Esophagus squamous epithelium (tissue), 5 donors: ENCODE measurements around the gene COL28A1. TPM values are rescaled to one million over a fixed set of nuclear protein-coding genes. Genes with fewer than 3 reads are reported as not detected.

ENCODE experiments used
- DNase-seq: peaks from one replicate; lab custom pipeline; 2025; lab: John Stamatoyannopoulos, UW
- H3K27ac ChIP-seq, 4 donors: fragments of 200-600 bp; sonication (generic); one replicate each; pipeline ENCODE4 v1.5.1; 2016 to 2019; ENCODE audit warnings: mild to moderate bottlenecking in 1 of 4
- H3K27me3 ChIP-seq, 4 donors: fragments of 200-600 bp; sonication (generic); 1 replicate in 3 of 4; 2 replicates in 1 of 4; pipeline versions ENCODE4 v1.5.1 to v1.6.0; 2017 to 2021; ENCODE audit warnings: antibody characterized with exemption in 1 of 4
- H3K36me3 ChIP-seq, 3 donors: fragments of 200-600 bp; sonication (generic); one replicate each; pipeline ENCODE4 v1.5.1; 2016 to 2019
- H3K4me1 ChIP-seq, 3 donors: fragments of 200-600 bp; sonication (generic); one replicate each; pipeline ENCODE4 v1.5.1; 2017 to 2019
- H3K4me3 ChIP-seq, 4 donors: fragments of 200-600 bp; sonication (generic); 1 replicate in 3 of 4; 2 replicates in 1 of 4; pipeline ENCODE4 v1.5.1; 2016 to 2019; ENCODE audit warnings: mild to moderate bottlenecking in 2 of 4, moderate library complexity in 1 of 4
- H3K9me3 ChIP-seq, 3 donors: fragments of 200-600 bp; sonication (generic); one replicate each; pipeline ENCODE4 v1.5.1; 2016 to 2019
- POLR2A ChIP-seq, 4 donors: fragments of 450-650 bp; IDR thresholded peaks; one replicate each; pipeline ENCODE4 v1.6.1; 2017; ENCODE audit warnings: antibody characterized with exemption in 4 of 4, mild to moderate bottlenecking in 4 of 4, moderate library complexity in 3 of 4
- WGBS, 2 donors: methylation state at CpG; one replicate each; pipeline ENCODE4 v1.1.5; 2018; 5-methylcytosine and 5-hydroxymethylcytosine counted together
- intact Hi-C: fragments of 100-400 bp; cut with DNase I; formaldehyde crosslinking; loops from one replicate; pipeline ENCODE4 v1.15.0; 2022
- total RNA-seq, 4 donors: library from RNA; depleted of rRNA; stranded (reverse); fragments of >200 nt; gene quantifications; one replicate each; pipeline ENCODE4 v1.1.0, GENCODE V29; 2016
- TF ChIP-seq, protein P1 (sequence below), 6 experiments: fragments of 450-650 bp in 4 of 6; fragments of 200-600 bp in 2 of 6; sonication (generic) in 2 of 6; IDR thresholded peaks; one replicate each; pipeline ENCODE4 v1.5.1; 2016 to 2019; ENCODE audit warnings: antibody characterized with exemption in 6 of 6, mild to moderate bottlenecking in 4 of 6, moderate library complexity in 4 of 6
- donor health status: DM: yes; HTN: yes; CAD: no.

Gene COL28A1
- total RNA-seq, 4 donors from 2014 or later: 0.11 to 3.1 (median 0.40) TPM

DNA sequence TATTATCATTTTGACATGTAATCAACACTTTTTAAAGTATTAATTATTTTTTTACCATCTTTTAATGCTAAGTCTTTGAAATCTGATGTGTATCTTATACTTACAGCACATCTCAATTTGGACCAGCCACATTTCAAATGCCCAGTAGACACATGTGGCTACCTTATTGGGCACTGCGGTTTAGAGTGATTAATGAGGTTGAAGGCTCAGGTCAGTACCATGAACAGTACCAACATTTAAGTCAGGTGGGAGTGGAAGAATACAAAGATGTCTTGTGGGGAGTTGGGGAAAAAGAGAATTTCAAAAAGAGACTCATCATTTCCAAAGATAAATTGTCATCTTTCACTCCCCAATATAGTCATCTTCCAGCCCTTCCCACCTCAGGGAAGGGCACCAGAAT is 40.5 kb downstream of the COL28A1 start:
- no peak overlapping the region for H3K27ac ChIP-seq
- DNase-seq: no peak
- 20 to 41% methylated on average over 1 of the region's 1 CpG for WGBS, 2 donors
- no peak overlapping the region for H3K4me3 ChIP-seq
- H3K9me3 ChIP-seq: no peaks in the 10 kb centered on the region
- intact Hi-C loops: no loop called here
- TF ChIP-seq POLR2A (IDR thresholded peaks at IDR 0.05): no peak
- TF ChIP-seq, protein P1, sequence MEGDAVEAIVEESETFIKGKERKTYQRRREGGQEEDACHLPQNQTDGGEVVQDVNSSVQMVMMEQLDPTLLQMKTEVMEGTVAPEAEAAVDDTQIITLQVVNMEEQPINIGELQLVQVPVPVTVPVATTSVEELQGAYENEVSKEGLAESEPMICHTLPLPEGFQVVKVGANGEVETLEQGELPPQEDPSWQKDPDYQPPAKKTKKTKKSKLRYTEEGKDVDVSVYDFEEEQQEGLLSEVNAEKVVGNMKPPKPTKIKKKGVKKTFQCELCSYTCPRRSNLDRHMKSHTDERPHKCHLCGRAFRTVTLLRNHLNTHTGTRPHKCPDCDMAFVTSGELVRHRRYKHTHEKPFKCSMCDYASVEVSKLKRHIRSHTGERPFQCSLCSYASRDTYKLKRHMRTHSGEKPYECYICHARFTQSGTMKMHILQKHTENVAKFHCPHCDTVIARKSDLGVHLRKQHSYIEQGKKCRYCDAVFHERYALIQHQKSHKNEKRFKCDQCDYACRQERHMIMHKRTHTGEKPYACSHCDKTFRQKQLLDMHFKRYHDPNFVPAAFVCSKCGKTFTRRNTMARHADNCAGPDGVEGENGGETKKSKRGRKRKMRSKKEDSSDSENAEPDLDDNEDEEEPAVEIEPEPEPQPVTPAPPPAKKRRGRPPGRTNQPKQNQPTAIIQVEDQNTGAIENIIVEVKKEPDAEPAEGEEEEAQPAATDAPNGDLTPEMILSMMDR (IDR thresholded peaks at IDR 0.05): no peak
- no peaks in the 10 kb centered on the region for H3K4me1 ChIP-seq
- no peaks in the 10 kb centered on the region for H3K36me3 ChIP-seq
- H3K27me3 ChIP-seq: no peaks in the 10 kb centered on the region

DNA sequence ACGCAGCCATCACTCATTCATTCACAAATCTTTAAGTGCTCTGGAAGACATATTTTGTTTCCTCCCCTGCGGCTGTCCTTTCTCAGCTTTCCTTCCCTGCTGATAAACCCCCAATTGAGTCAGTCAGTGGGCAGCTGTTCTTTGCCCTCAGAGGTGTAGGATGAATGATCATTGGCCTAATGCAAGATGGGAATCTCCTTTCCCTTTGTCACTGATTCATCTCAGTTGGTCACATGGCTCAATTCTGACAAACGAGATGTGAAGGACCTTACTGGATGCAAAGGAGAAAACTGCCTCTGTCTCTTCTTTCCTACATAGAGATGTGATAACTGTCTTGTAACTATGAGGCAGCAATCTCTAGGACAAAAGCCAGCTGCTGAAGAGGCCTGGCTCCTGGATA is 44.6 kb downstream of the COL28A1 start:
- Histone ChIP-seq H3K9me3 (peaks cover 0 to 10% (median 8%) of the 10 kb centered on the region in 3 donors), H3K27me3 (no peaks in the 10 kb centered on the region), H3K36me3 (no peaks in the 10 kb centered on the region), H3K27ac (no peak overlapping the region), H3K4me3 (no peak overlapping the region), H3K4me1 (no peaks in the 10 kb centered on the region)
- DNase-seq: no peak
- TF ChIP-seq POLR2A (IDR thresholded peaks at IDR 0.05): no peak
- TF ChIP-seq, protein P1 (IDR thresholded peaks at IDR 0.05): no peak
- 79 to 93% methylated on average over 3 of the region's 3 CpGs for WGBS, 2 donors
- intact Hi-C loops: no loop called here

DNA sequence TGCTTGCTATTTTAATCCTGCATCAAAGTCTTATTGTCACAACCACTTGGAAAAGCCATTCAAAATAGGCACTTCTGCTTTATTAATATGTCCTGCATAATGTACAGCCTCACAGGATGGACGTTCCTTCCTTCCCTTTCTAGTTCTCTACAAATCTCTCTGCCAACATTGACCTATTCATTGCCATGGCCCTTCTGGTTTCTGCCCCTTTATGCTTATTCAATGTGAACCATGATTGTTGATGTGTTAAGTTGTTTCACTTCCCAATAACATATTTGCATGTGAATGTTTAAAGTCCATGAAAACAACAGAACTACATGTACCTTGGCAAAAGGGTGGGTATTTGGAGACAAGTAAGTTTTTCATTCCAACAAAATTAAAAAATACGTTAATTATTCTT is 45.7 kb downstream of the COL28A1 start:
- WGBS, 2 donors: 55 to 67% methylated on average over 2 of the region's 2 CpGs
- Histone ChIP-seq H3K36me3 (no peaks in the 10 kb centered on the region), H3K27me3 (no peaks in the 10 kb centered on the region), H3K4me3 (no peak overlapping the region), H3K4me1 (no peaks in the 10 kb centered on the region), H3K9me3 (peaks cover 0 to 10% (median 8%) of the 10 kb centered on the region in 3 donors), H3K27ac (no peak overlapping the region)
- TF ChIP-seq, protein P1 (IDR thresholded peaks at IDR 0.05): no peak
- no peak for TF ChIP-seq POLR2A (IDR thresholded peaks at IDR 0.05)
- intact Hi-C loops: no loop called here
- DNase-seq: no peak

DNA sequence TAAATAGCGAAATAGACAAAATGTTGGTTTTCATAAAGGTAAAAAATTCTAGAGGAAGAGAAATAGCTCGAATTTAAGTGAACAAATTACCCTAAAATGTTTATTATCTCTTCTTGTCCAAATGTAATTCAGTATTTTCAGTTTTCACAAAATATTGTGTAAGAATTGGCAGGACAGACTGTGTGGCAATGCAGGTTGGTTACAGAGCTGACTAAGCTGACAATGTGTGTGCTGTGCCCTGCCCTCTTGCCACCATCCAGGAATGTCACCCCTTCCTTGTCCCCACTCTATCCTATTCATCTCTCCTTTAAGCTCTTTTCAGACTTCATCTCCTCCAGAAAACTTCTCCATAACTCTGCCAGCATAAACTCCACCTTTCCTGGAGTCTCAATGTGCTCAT is 46.1 kb downstream of the COL28A1 start:
- Histone ChIP-seq H3K9me3 (peaks cover 0 to 10% (median 8%) of the 10 kb centered on the region in 3 donors), H3K27me3 (no peaks in the 10 kb centered on the region), H3K36me3 (no peaks in the 10 kb centered on the region), H3K4me3 (no peak overlapping the region), H3K27ac (no peak overlapping the region), H3K4me1 (no peaks in the 10 kb centered on the region)
- DNase-seq: no peak
- TF ChIP-seq, protein P1 (IDR thresholded peaks at IDR 0.05): no peak
- TF ChIP-seq POLR2A (IDR thresholded peaks at IDR 0.05): no peak
- 65 to 70% methylated on average over 2 of the region's 2 CpGs for WGBS, 2 donors
- intact Hi-C loops: no loop called here

DNA sequence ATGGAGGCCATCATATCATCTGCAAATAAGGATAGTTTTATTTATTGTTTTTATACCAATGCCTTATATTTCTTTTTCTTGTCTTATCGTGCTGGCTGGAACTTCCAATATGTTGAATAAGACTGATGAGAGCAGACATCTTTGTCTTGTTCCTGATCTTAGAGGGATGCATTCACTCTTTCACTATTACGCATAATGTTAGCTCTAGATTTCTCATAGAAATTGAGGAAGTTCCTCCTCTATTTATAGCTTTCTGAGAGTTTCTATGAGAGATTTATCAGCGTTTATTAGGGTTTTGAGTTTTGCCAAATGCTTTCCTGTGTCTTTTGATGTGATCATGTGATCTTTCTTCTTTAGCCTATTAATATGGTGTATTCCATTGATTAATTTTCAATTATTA is 49.3 kb downstream of the COL28A1 start:
- TF ChIP-seq, protein P1 (IDR thresholded peaks at IDR 0.05): no peak
- intact Hi-C loops: no loop called here
- WGBS, 2 donors: 80 to 82% methylated on average over 3 of the region's 3 CpGs
- Histone ChIP-seq H3K27ac (no peak overlapping the region), H3K4me1 (no peaks in the 10 kb centered on the region), H3K27me3 (no peaks in the 10 kb centered on the region), H3K9me3 (peaks cover 0 to 10% (median 8%) of the 10 kb centered on the region in 3 donors), H3K4me3 (no peak overlapping the region), H3K36me3 (no peaks in the 10 kb centered on the region)
- no peak for DNase-seq
